GM06990 (cell line): ENCODE measurements around the gene C2orf68.

Source experiments
- DNase-seq: peaks from one replicate; pipeline ENCODE4 v3.0.0-alpha.2; 2011; ENCODE audit not compliant: insufficient read length; ENCODE audit errors: extremely low read depth
- H3K27me3 ChIP-seq: replicated peaks from 2 replicates; pipeline ENCODE4 v1.6.0; 2011; ENCODE audit warnings: low read length; ENCODE audit not compliant: control insufficient read depth, insufficient read depth
- H3K36me3 ChIP-seq: 2 replicates; pipeline ENCODE4 v1.5.1; 2011; ENCODE audit warnings: low read length; ENCODE audit not compliant: control insufficient read depth, insufficient read depth
- H3K4me3 ChIP-seq: replicated peaks from 2 replicates; pipeline ENCODE4 v1.5.1; 2011; ENCODE audit warnings: low read depth, mild to moderate bottlenecking, control low read depth, low read length
- CTCF ChIP-seq: IDR thresholded peaks from 2 replicates; pipeline ENCODE4 v1.5.1; 2011; ENCODE audit warnings: low read length, control low read depth, mild to moderate bottlenecking, inconsistent platforms; ENCODE audit not compliant: insufficient read depth, poor library complexity, severe bottlenecking

C2orf68 gene

DNA sequence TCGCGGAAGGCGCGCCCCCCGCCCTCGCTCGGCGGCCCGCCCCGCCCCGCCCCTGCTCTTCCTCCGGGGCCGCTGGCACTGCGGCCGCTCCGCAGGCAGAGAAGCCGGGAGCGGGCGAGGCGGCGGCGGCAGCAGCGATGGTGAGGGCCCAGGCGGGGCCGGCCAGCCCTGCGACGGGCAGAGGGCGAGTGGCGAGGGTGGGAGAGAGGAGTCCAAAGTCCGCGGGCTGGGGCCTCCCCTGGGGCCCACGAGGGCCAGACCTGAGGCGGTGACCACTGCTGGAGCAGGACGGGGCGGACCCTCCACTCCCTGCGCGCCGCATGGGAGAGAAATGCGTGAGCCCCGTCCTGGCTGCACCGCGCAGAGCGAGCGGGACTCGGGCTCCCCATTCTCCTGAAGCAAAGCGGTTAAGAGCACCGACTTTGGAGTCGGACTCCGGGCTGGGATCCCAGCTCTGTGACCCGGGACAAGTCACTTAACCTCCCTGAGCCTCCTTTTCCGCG is 27.5 kb downstream of the C2orf68 start, which contains the start of gene VAMP5:
Gene VAMP5 (plus strand): TSS at position 78 of the 503 bp plus-strand sequence. CDS start 60 bp downstream, at position 138.
- Histone ChIP-seq H3K27me3 (no peaks in the 10 kb centered on the region), H3K36me3 (peaks cover 6% of the 10 kb centered on the region), H3K4me3 (peak within 1 kb of the TSS; percentile 69)
- peak; percentile 64 for DNase-seq
- TF ChIP-seq CTCF, result no peak

- peak overlapping the region; percentile 69 for H3K4me3 ChIP-seq
- H3K27me3 ChIP-seq, result no peaks in the 10 kb centered on the region
- peaks cover 6% of the 10 kb centered on the region for H3K36me3 ChIP-seq
- TF ChIP-seq CTCF, result no peak
- DNase-seq, result no peak
These were observed 28.1 kb downstream of the C2orf68 start for GRCh38 chr2:85583667-85584353.

GRCh38 chr2:85582492-85582891 is 29.4 kb downstream of the C2orf68 start:
- no peak for TF ChIP-seq CTCF
- Histone ChIP-seq H3K36me3 (peaks cover 6% of the 10 kb centered on the region), H3K4me3 (no peak overlapping the region), H3K27me3 (no peaks in the 10 kb centered on the region)
- no peak for DNase-seq

GRCh38 chr2:85580206-85580605 is 31.7 kb downstream of the C2orf68 start:
- DNase-seq, result no peak
- TF ChIP-seq CTCF, result no peak
- Histone ChIP-seq H3K36me3 (peaks cover 6% of the 10 kb centered on the region), H3K27me3 (no peaks in the 10 kb centered on the region), H3K4me3 (no peak overlapping the region)

DNA sequence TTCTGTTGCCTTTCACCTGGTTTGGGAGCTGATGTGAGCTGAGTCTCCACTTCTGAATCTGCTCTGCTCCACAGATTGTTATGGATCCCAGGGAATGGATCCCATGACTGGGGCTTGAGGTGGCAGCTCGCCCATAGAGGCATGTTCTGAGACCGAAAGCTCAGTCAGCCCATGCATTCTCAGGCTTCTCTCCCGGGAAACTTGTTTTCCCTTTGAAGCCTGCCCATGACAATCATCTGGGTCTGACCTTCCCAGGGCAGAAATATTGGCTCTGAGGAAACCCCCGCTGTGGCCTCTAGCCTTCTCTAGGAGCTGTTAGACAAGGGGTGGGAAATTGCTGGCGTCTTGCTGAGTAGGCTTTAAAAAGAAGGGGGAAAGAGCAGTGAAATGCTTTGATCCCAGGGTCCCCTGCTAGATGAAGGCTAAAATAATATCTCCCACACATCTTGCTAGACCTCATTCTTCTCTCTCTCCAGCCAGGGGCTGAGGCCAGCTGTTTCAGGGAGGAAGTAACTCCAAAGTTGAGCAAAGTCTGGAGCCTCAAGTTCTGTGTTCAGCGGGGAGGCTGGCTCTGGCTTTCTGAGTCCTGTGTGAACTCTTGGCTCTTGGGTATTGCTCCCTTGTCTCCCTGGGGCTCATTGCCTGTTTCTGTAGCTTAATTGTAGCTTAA is 32.5 kb downstream of the C2orf68 start:
- no peak for DNase-seq
- no peaks in the 10 kb centered on the region for H3K27me3 ChIP-seq
- no peak overlapping the region for H3K4me3 ChIP-seq
- peaks cover 6% of the 10 kb centered on the region for H3K36me3 ChIP-seq
- TF ChIP-seq CTCF, result no peak
